Measurements from ENCODE around the gene CLRN3.

The CLRN3 gene

GRCh38 chr10:127886371-127887051 lies 6.2 kb downstream of the CLRN3 start:
- no peak overlapping the region for H4K91ac ChIP-seq (ENCODE audit: low read length)
- no peak overlapping the region for H3K18ac ChIP-seq (ENCODE audit: low read depth in 1 of 2, low read length in 2 of 2)
- H2BK120ac ChIP-seq (ENCODE audit: low read depth, low read length) = no peak overlapping the region
- no peak overlapping the region for H3K23ac ChIP-seq (ENCODE audit: low read length in 2 of 2)
- H2AK5ac ChIP-seq (ENCODE audit: low read length, severe bottlenecking) = no peak overlapping the region
- no peak for DNase-seq
- no peak overlapping the region for H3K4ac ChIP-seq (ENCODE audit: low read depth in 1 of 2, low read length in 2 of 2)
- H3K27ac ChIP-seq (ENCODE audit: low read length, poor library complexity, severe bottlenecking) = no peak overlapping the region
- no peak overlapping the region for H2BK5ac ChIP-seq (ENCODE audit: low read depth, low read length, poor library complexity, severe bottlenecking)
- H3K9ac ChIP-seq (ENCODE audit: low read length) = no peak overlapping the region
- no peak overlapping the region for H3K4me3 ChIP-seq (ENCODE audit: insufficient read depth in 1 of 2, low read depth in 1 of 2, low read length in 2 of 2)
- no peaks in the 10 kb centered on the region for H3K79me1 ChIP-seq (replicated peaks; ENCODE audit: low read length, poor library complexity, severe bottlenecking)
- peak overlapping the region in 1 of 2 experiments; percentile 69 for H3K14ac ChIP-seq (ENCODE audit: low read length in 2 of 2)
- H3K4me2 ChIP-seq (ENCODE audit: low read length, poor library complexity, severe bottlenecking) = no peak overlapping the region
- peak overlapping the region; percentile 62 for H4K8ac ChIP-seq (ENCODE audit: low read length)
- no peaks in the 10 kb centered on the region for H3K9me3 ChIP-seq (ENCODE audit: control insufficient read depth, low read length)
- H3K36me3 ChIP-seq (ENCODE audit: control insufficient read depth in 1 of 2, insufficient read depth in 2 of 2, low read depth in 1 of 2, low read length in 2 of 2) = no peaks in the 10 kb centered on the region
- WGBS = 96% methylated on average over 12 of the region's 12 CpGs
- no peak overlapping the region for H2AFZ ChIP-seq (ENCODE audit: low read depth, low read length)
- no peak overlapping the region for H2BK12ac ChIP-seq (ENCODE audit: low read length in 2 of 2)
- peaks cover 3% of the 10 kb centered on the region for H3K4me1 ChIP-seq (ENCODE audit: control insufficient read depth, insufficient read depth, low read depth, low read length)
- H3K27me3 ChIP-seq (ENCODE audit: control insufficient read depth in 1 of 2, insufficient read depth in 1 of 2, low read length in 2 of 2) = peaks cover 0 to 34% of the 10 kb centered on the region in 2 experiments
- H2BK15ac ChIP-seq (ENCODE audit: low read depth, poor library complexity, severe bottlenecking) = no peak overlapping the region

DNA sequence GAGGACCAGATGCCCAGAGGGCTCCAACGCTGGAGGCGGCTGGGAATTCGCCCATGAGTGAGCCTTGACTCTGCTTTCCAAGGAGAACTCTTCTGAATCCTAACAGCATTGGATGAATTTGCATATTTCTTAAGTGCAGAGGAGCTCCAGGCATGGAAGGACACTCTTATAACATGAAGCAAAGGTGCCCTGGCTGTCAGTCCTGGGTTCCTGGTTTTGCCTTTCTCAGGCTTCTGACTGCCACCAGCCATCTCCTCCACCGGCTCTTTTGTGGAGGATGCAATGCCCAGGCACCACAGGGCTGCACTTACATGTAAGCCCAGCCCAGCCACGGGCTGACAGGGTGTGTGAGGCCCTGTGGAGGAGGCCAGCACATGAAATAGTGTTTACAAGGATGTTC lies 8.2 kb downstream of the CLRN3 start:
- Histone ChIP-seq H3K9ac (ENCODE audit: low read length) (no peak overlapping the region), H2BK15ac (ENCODE audit: low read depth, poor library complexity, severe bottlenecking) (no peak overlapping the region), H3K79me1 (replicated peaks; ENCODE audit: low read length, poor library complexity, severe bottlenecking) (no peaks in the 10 kb centered on the region), H3K27ac (ENCODE audit: low read length, poor library complexity, severe bottlenecking) (no peak overlapping the region), H2BK120ac (ENCODE audit: low read depth, low read length) (no peak overlapping the region), H3K18ac (ENCODE audit: low read depth in 1 of 2, low read length in 2 of 2) (no peak overlapping the region), H3K4ac (ENCODE audit: low read depth in 1 of 2, low read length in 2 of 2) (no peak overlapping the region), H2BK5ac (ENCODE audit: low read depth, low read length, poor library complexity, severe bottlenecking) (no peak overlapping the region), H3K4me3 (ENCODE audit: insufficient read depth in 1 of 2, low read depth in 1 of 2, low read length in 2 of 2) (no peak overlapping the region), H3K4me2 (ENCODE audit: low read length, poor library complexity, severe bottlenecking) (no peak overlapping the region), H3K23ac (ENCODE audit: low read length in 2 of 2) (no peak overlapping the region), H3K36me3 (ENCODE audit: control insufficient read depth in 1 of 2, insufficient read depth in 2 of 2, low read depth in 1 of 2, low read length in 2 of 2) (no peaks in the 10 kb centered on the region), H3K9me3 (ENCODE audit: control insufficient read depth, low read length) (no peaks in the 10 kb centered on the region), H2AK5ac (ENCODE audit: low read length, severe bottlenecking) (no peak overlapping the region), H2AFZ (ENCODE audit: low read depth, low read length) (no peak overlapping the region), H3K27me3 (ENCODE audit: control insufficient read depth in 1 of 2, insufficient read depth in 1 of 2, low read length in 2 of 2) (peaks cover 0 to 34% of the 10 kb centered on the region in 2 experiments), H2BK12ac (ENCODE audit: low read length in 2 of 2) (no peak overlapping the region), H3K14ac (ENCODE audit: low read length in 2 of 2) (no peak overlapping the region), H3K4me1 (ENCODE audit: control insufficient read depth, insufficient read depth, low read depth, low read length) (no peaks in the 10 kb centered on the region), H4K8ac (ENCODE audit: low read length) (no peak overlapping the region), H4K91ac (ENCODE audit: low read length) (no peak overlapping the region)
- no peak for DNase-seq
- 87% methylated on average over 5 of the region's 5 CpGs for WGBS

GRCh38 chr10:127883516-127883915 lies 9.2 kb downstream of the CLRN3 start:
- H3K14ac ChIP-seq (ENCODE audit: low read length in 2 of 2) = no peak overlapping the region
- no peak overlapping the region for H2BK5ac ChIP-seq (ENCODE audit: low read depth, low read length, poor library complexity, severe bottlenecking)
- no peaks in the 10 kb centered on the region for H3K36me3 ChIP-seq (ENCODE audit: control insufficient read depth in 1 of 2, insufficient read depth in 2 of 2, low read depth in 1 of 2, low read length in 2 of 2)
- H3K23ac ChIP-seq (ENCODE audit: low read length in 2 of 2) = no peak overlapping the region
- no peak overlapping the region for H4K91ac ChIP-seq (ENCODE audit: low read length)
- no peak overlapping the region for H2BK120ac ChIP-seq (ENCODE audit: low read depth, low read length)
- no peak overlapping the region for H3K4me3 ChIP-seq (ENCODE audit: insufficient read depth in 1 of 2, low read depth in 1 of 2, low read length in 2 of 2)
- no peaks in the 10 kb centered on the region for H3K4me1 ChIP-seq (ENCODE audit: control insufficient read depth, insufficient read depth, low read depth, low read length)
- no peak overlapping the region for H3K27ac ChIP-seq (ENCODE audit: low read length, poor library complexity, severe bottlenecking)
- H3K27me3 ChIP-seq (ENCODE audit: control insufficient read depth in 1 of 2, insufficient read depth in 1 of 2, low read length in 2 of 2) = peaks cover 0 to 34% of the 10 kb centered on the region in 2 experiments
- H2AK5ac ChIP-seq (ENCODE audit: low read length, severe bottlenecking) = no peak overlapping the region
- no peak overlapping the region for H2AFZ ChIP-seq (ENCODE audit: low read depth, low read length)
- no peak overlapping the region for H3K4me2 ChIP-seq (ENCODE audit: low read length, poor library complexity, severe bottlenecking)
- no peaks in the 10 kb centered on the region for H3K79me1 ChIP-seq (replicated peaks; ENCODE audit: low read length, poor library complexity, severe bottlenecking)
- no peak overlapping the region for H3K4ac ChIP-seq (ENCODE audit: low read depth in 1 of 2, low read length in 2 of 2)
- no peak overlapping the region for H4K8ac ChIP-seq (ENCODE audit: low read length)
- no peaks in the 10 kb centered on the region for H3K9me3 ChIP-seq (ENCODE audit: control insufficient read depth, low read length)
- WGBS = 90% methylated on average over 7 of the region's 10 CpGs
- H3K18ac ChIP-seq (ENCODE audit: low read depth in 1 of 2, low read length in 2 of 2) = no peak overlapping the region
- no peak overlapping the region for H3K9ac ChIP-seq (ENCODE audit: low read length)
- no peak overlapping the region for H2BK12ac ChIP-seq (ENCODE audit: low read length in 2 of 2)
- no peak overlapping the region for H2BK15ac ChIP-seq (ENCODE audit: low read depth, poor library complexity, severe bottlenecking)
- no peak for DNase-seq

DNA sequence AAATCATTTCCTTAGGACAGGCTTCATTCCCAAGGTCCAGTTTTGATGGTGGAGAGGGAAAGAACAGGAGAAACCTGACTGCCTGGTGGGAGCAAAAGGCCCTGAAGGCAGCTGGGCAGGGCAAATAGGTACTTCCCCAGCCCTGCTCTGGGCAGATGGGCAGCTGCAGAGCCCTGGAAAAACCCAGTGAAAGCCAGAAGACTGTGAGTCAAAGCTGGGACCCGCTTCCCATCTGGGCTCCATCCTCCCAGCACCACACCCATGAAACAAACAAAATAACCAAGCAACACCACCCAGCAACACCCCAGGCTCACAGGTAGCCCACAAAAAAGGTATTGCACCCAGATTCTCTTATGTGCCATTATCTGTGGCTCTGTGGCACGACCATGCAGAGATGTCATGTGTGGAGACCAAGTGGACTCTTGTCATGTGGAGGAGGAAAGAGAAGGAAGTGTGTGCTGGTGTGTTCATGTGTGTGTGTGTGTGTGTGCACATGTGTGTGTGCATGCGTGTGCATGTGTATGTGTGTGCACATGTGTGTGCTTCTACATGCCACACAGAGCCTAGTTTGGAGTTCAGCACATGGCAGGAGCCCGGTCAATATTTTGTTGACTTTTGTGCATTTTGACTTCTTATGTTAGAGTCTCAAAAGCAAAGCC lies 9.8 kb downstream of the CLRN3 start:
- no peak overlapping the region for H3K4me2 ChIP-seq (ENCODE audit: low read length, poor library complexity, severe bottlenecking)
- no peak overlapping the region for H3K9ac ChIP-seq (ENCODE audit: low read length)
- no peaks in the 10 kb centered on the region for H3K79me1 ChIP-seq (replicated peaks; ENCODE audit: low read length, poor library complexity, severe bottlenecking)
- peak overlapping the region in 1 of 2 experiments; percentile 4 for H3K14ac ChIP-seq (ENCODE audit: low read length in 2 of 2)
- H2AFZ ChIP-seq (ENCODE audit: low read depth, low read length) = no peak overlapping the region
- no peak for DNase-seq
- no peak overlapping the region for H4K91ac ChIP-seq (ENCODE audit: low read length)
- no peak overlapping the region for H2AK5ac ChIP-seq (ENCODE audit: low read length, severe bottlenecking)
- H2BK120ac ChIP-seq (ENCODE audit: low read depth, low read length) = no peak overlapping the region
- no peak overlapping the region for H3K4me3 ChIP-seq (ENCODE audit: insufficient read depth in 1 of 2, low read depth in 1 of 2, low read length in 2 of 2)
- no peaks in the 10 kb centered on the region for H3K4me1 ChIP-seq (ENCODE audit: control insufficient read depth, insufficient read depth, low read depth, low read length)
- H2BK15ac ChIP-seq (ENCODE audit: low read depth, poor library complexity, severe bottlenecking) = no peak overlapping the region
- H3K36me3 ChIP-seq (ENCODE audit: control insufficient read depth in 1 of 2, insufficient read depth in 2 of 2, low read depth in 1 of 2, low read length in 2 of 2) = no peaks in the 10 kb centered on the region
- H3K4ac ChIP-seq (ENCODE audit: low read depth in 1 of 2, low read length in 2 of 2) = no peak overlapping the region
- no peak overlapping the region for H4K8ac ChIP-seq (ENCODE audit: low read length)
- 74% methylated on average over 4 of the region's 4 CpGs for WGBS
- no peaks in the 10 kb centered on the region for H3K9me3 ChIP-seq (ENCODE audit: control insufficient read depth, low read length)
- no peak overlapping the region for H3K23ac ChIP-seq (ENCODE audit: low read length in 2 of 2)
- H3K27ac ChIP-seq (ENCODE audit: low read length, poor library complexity, severe bottlenecking) = no peak overlapping the region
- no peak overlapping the region for H2BK12ac ChIP-seq (ENCODE audit: low read length in 2 of 2)
- peaks cover 0 to 34% of the 10 kb centered on the region in 2 experiments for H3K27me3 ChIP-seq (ENCODE audit: control insufficient read depth in 1 of 2, insufficient read depth in 1 of 2, low read length in 2 of 2)
- no peak overlapping the region for H2BK5ac ChIP-seq (ENCODE audit: low read depth, low read length, poor library complexity, severe bottlenecking)
- H3K18ac ChIP-seq (ENCODE audit: low read depth in 1 of 2, low read length in 2 of 2) = no peak overlapping the region
